Measurements from ENCODE around the gene CLIP2.

Gene CLIP2

DNA sequence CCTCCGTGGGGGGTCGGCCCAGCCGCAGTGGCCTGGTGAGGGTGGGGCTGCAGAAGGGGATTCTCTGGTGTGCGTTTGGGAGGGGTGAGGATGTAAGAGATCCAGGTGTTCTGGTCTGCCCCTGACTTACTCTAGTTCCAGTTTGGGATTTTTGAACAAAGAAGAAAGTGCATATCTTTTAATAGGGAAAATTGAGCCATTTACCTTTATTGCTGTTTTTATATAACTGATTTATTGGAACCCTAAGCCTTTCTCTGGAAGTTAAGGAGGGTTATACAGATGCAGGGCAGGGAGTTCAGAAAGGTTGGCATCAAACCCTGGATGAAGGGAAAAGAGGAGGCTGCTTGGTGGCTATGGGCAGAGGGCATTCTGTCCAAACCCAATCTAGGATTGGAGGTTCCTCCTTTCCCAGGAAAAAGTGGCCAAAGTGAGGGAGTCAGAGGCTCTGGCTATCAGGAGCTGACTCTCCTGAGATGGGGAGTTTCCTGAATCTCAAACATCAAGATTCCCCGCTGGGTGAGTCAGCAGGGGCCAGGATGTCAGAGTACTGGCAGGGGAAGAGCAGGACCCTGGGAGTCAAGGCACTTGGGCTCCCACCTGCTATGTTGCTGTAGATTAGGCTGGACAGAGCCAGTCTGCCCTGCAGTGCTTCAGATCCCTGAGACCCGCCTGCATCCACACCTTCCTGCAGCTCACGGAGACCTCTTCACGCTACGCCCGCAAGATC is 67.5 kb downstream of the CLIP2 start:
- H3K4me3 ChIP-seq (ENCODE audit: extremely low read depth, insufficient read depth, low read length, poor library complexity, severe bottlenecking) = no peak overlapping the region
- H3K4me1 ChIP-seq (ENCODE audit: control insufficient read depth, insufficient read depth, low read length, poor library complexity, severe bottlenecking) = peaks cover 13% of the 10 kb centered on the region
- WGBS, 2 experiments (ENCODE audit: insufficient coverage in 2 of 2) = 90 to 95% methylated on average over 6 to 10 of the region's 10 CpGs
- peaks cover 73% of the 10 kb centered on the region for H3K36me3 ChIP-seq (ENCODE audit: control insufficient read depth, insufficient read depth, low read length)
- peak overlapping the region; percentile 16 for H3K27ac ChIP-seq (ENCODE audit: low read depth, low read length, severe bottlenecking)
- peaks cover 5% of the 10 kb centered on the region for H3K9me3 ChIP-seq (ENCODE audit: control insufficient read depth, low read length)

- peaks cover 72% of the 10 kb centered on the region for H3K36me3 ChIP-seq (ENCODE audit: control insufficient read depth, insufficient read depth, low read length)
- 97 to 98% methylated on average over 10 of the region's 11 CpGs for WGBS, 2 experiments (ENCODE audit: insufficient coverage in 2 of 2)
- H3K27ac ChIP-seq (ENCODE audit: low read depth, low read length, severe bottlenecking) = no peak overlapping the region
- peaks cover 11% of the 10 kb centered on the region for H3K4me1 ChIP-seq (ENCODE audit: control insufficient read depth, insufficient read depth, low read length, poor library complexity, severe bottlenecking)
- H3K4me3 ChIP-seq (ENCODE audit: extremely low read depth, insufficient read depth, low read length, poor library complexity, severe bottlenecking) = no peak overlapping the region
- H3K9me3 ChIP-seq (ENCODE audit: control insufficient read depth, low read length) = peaks cover 5% of the 10 kb centered on the region
These were observed 70.8 kb downstream of the CLIP2 start for GRCh38 chr7:74360008-74360407.

- peaks cover 73% of the 10 kb centered on the region for H3K36me3 ChIP-seq (ENCODE audit: control insufficient read depth, insufficient read depth, low read length)
- H3K4me3 ChIP-seq (ENCODE audit: extremely low read depth, insufficient read depth, low read length, poor library complexity, severe bottlenecking) = no peak overlapping the region
- H3K9me3 ChIP-seq (ENCODE audit: control insufficient read depth, low read length) = no peaks in the 10 kb centered on the region
- no peaks in the 10 kb centered on the region for H3K4me1 ChIP-seq (ENCODE audit: control insufficient read depth, insufficient read depth, low read length, poor library complexity, severe bottlenecking)
- no peak overlapping the region for H3K27ac ChIP-seq (ENCODE audit: low read depth, low read length, severe bottlenecking)
- WGBS, 2 experiments (ENCODE audit: insufficient coverage in 2 of 2) = 92 to 100% methylated on average over 2 of the region's 6 CpGs
These were observed 73.1 kb downstream of the CLIP2 start for GRCh38 chr7:74362266-74362665.

GRCh38 chr7:74364061-74364460 is 74.9 kb downstream of the CLIP2 start:
- H3K36me3 ChIP-seq (ENCODE audit: control insufficient read depth, insufficient read depth, low read length) = peaks cover 70% of the 10 kb centered on the region
- WGBS, 2 experiments (ENCODE audit: insufficient coverage in 2 of 2) = 78 to 85% methylated on average over 4 to 6 of the region's 7 CpGs
- H3K27ac ChIP-seq (ENCODE audit: low read depth, low read length, severe bottlenecking) = no peak overlapping the region
- no peak overlapping the region for H3K4me3 ChIP-seq (ENCODE audit: extremely low read depth, insufficient read depth, low read length, poor library complexity, severe bottlenecking)
- H3K9me3 ChIP-seq (ENCODE audit: control insufficient read depth, low read length) = no peaks in the 10 kb centered on the region
- no peaks in the 10 kb centered on the region for H3K4me1 ChIP-seq (ENCODE audit: control insufficient read depth, insufficient read depth, low read length, poor library complexity, severe bottlenecking)

- 28 to 45% methylated on average over 4 to 9 of the region's 10 CpGs for WGBS, 2 experiments (ENCODE audit: insufficient coverage in 2 of 2)
- peaks cover 58% of the 10 kb centered on the region for H3K36me3 ChIP-seq (ENCODE audit: control insufficient read depth, insufficient read depth, low read length)
- H3K4me3 ChIP-seq (ENCODE audit: extremely low read depth, insufficient read depth, low read length, poor library complexity, severe bottlenecking) = no peak overlapping the region
- no peaks in the 10 kb centered on the region for H3K9me3 ChIP-seq (ENCODE audit: control insufficient read depth, low read length)
- no peak overlapping the region for H3K27ac ChIP-seq (ENCODE audit: low read depth, low read length, severe bottlenecking)
- no peaks in the 10 kb centered on the region for H3K4me1 ChIP-seq (ENCODE audit: control insufficient read depth, insufficient read depth, low read length, poor library complexity, severe bottlenecking)
These were observed 76.3 kb downstream of the CLIP2 start for GRCh38 chr7:74365322-74366022.

DNA sequence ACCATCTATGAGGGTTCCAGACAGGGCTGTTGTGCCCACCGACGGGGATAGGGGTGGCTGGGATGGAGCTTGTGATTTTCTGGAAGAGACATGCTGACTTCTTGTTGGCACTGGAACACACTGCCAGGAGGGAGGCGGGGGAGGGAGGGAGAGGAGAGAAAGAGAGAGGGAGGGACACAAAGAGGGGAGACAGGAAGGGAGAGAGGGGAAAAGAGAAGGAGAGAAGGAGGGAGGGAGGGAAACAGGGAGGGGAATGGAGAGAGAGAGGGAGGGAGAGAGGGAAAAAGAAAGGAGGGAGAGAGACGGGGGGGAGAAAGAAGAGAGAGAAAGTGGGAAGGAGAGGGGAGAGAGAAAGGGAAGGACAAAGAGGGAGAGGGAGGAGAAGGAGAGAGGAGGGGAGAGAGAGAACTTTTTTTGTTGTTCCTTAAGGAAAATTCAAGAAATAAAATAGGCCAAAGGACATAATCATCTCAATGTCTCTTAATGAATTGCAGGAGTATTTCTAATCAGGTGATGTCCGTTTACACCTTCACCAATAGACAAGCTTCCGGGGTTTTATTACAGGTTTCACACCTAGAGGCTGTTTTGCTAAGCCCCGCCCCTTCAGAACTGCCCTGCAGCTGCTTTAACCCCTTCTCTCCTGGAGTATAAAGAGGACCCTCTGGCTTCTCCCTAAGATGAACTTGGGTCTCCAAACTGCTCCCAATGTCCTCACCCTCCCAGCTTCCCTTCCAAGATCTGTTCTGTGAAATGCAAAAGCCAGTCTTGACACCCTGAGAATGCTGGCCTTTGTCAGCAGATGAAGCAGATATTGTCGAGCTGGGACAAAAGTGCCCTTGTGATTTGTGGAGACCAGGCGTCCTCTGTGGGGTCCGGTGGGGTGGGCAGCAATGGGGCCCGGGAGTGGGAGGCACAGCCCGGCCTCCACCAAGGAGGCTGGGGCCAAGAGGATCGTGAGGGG is 82.5 kb downstream of the CLIP2 start:
- Histone ChIP-seq H3K4me1 (ENCODE audit: control insufficient read depth, insufficient read depth, low read length, poor library complexity, severe bottlenecking) (peaks cover 15% of the 10 kb centered on the region), H3K36me3 (ENCODE audit: control insufficient read depth, insufficient read depth, low read length) (peaks cover 40% of the 10 kb centered on the region), H3K4me3 (ENCODE audit: extremely low read depth, insufficient read depth, low read length, poor library complexity, severe bottlenecking) (no peak overlapping the region), H3K27ac (ENCODE audit: low read depth, low read length, severe bottlenecking) (peak overlapping the region; percentile 23), H3K9me3 (ENCODE audit: control insufficient read depth, low read length) (no peaks in the 10 kb centered on the region)
- WGBS, 2 experiments (ENCODE audit: insufficient coverage in 2 of 2) = 16 to 24% methylated on average over 7 to 9 of the region's 13 CpGs

DNA sequence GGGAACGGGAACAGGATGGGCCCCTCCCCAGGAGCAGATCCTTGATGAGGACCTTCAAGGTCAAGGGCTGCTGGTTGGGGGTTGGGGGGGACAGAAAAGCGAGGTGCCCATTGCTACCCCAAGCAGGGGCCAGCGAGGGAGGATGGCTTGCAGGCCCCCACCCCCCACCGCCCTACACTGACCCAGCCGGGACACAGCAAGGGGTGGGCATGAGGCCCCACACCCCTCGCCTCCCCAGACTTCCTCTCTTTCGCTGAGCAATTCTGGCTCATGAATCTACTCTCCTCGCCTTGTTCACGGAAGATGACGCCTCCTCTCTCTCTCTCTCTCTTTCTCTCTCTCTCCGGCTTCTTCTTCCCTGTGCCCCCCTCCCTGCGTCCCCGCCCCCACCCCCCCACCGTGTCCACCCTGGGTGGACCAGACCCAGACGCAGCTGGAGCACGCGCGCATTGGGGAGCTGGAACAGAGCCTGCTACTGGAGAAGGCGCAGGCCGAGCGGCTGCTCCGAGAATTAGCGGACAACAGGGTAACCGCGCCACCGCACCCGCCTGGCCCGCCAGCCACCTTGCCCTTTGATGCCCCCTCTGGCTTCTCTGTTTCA is 83.4 kb downstream of the CLIP2 start:
- Histone ChIP-seq H3K36me3 (ENCODE audit: control insufficient read depth, insufficient read depth, low read length) (peaks cover 38% of the 10 kb centered on the region), H3K9me3 (ENCODE audit: control insufficient read depth, low read length) (no peaks in the 10 kb centered on the region), H3K4me1 (ENCODE audit: control insufficient read depth, insufficient read depth, low read length, poor library complexity, severe bottlenecking) (peaks cover 15% of the 10 kb centered on the region), H3K4me3 (ENCODE audit: extremely low read depth, insufficient read depth, low read length, poor library complexity, severe bottlenecking) (no peak overlapping the region), H3K27ac (ENCODE audit: low read depth, low read length, severe bottlenecking) (no peak overlapping the region)
- 44 to 48% methylated on average over 19 to 20 of the region's 28 CpGs for WGBS, 2 experiments (ENCODE audit: insufficient coverage in 2 of 2)

GRCh38 chr7:74373536-74373935 is 84.3 kb downstream of the CLIP2 start:
- peaks cover 15% of the 10 kb centered on the region for H3K4me1 ChIP-seq (ENCODE audit: control insufficient read depth, insufficient read depth, low read length, poor library complexity, severe bottlenecking)
- H3K36me3 ChIP-seq (ENCODE audit: control insufficient read depth, insufficient read depth, low read length) = peaks cover 33% of the 10 kb centered on the region
- no peak overlapping the region for H3K4me3 ChIP-seq (ENCODE audit: extremely low read depth, insufficient read depth, low read length, poor library complexity, severe bottlenecking)
- H3K27ac ChIP-seq (ENCODE audit: low read depth, low read length, severe bottlenecking) = no peak overlapping the region
- 67 to 79% methylated on average over 2 to 3 of the region's 3 CpGs for WGBS, 2 experiments (ENCODE audit: insufficient coverage in 2 of 2)
- H3K9me3 ChIP-seq (ENCODE audit: control insufficient read depth, low read length) = no peaks in the 10 kb centered on the region

DNA sequence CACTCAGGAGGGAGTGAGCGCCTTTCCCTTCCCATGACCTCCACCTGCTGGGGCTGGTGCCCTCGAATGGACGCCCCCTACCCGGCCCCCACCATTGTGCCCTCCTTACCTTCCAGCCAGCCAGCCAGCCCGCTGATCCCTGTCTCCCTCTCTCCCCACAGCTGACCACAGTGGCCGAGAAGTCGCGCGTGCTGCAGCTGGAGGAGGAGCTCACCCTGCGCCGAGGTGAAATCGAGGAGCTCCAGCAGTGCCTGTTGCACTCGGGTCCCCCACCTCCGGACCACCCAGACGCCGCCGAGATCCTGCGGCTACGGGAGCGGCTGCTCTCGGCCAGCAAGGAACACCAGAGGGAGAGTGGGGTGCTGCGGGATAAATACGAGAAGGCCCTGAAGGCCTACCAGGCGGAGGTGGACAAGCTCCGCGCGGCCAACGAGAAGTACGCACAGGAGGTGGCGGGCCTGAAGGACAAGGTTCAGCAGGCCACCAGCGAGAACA is 86.6 kb downstream of the CLIP2 start:
- Histone ChIP-seq H3K36me3 (ENCODE audit: control insufficient read depth, insufficient read depth, low read length) (peaks cover 48% of the 10 kb centered on the region), H3K9me3 (ENCODE audit: control insufficient read depth, low read length) (no peaks in the 10 kb centered on the region), H3K4me1 (ENCODE audit: control insufficient read depth, insufficient read depth, low read length, poor library complexity, severe bottlenecking) (peaks cover 15% of the 10 kb centered on the region), H3K27ac (ENCODE audit: low read depth, low read length, severe bottlenecking) (no peak overlapping the region), H3K4me3 (ENCODE audit: extremely low read depth, insufficient read depth, low read length, poor library complexity, severe bottlenecking) (no peak overlapping the region)
- WGBS, 2 experiments (ENCODE audit: insufficient coverage in 2 of 2) = 95 to 96% methylated on average over 30 of the region's 31 CpGs

Measured in mesodermal cell (in vitro differentiated cells).